ENCODE data around the gene ESRRG. TPM values are rescaled to one million over a fixed set of nuclear protein-coding genes. Genes with fewer than 3 reads are reported as not detected.

Gene ESRRG
- total RNA-seq, result not detected

DNA sequence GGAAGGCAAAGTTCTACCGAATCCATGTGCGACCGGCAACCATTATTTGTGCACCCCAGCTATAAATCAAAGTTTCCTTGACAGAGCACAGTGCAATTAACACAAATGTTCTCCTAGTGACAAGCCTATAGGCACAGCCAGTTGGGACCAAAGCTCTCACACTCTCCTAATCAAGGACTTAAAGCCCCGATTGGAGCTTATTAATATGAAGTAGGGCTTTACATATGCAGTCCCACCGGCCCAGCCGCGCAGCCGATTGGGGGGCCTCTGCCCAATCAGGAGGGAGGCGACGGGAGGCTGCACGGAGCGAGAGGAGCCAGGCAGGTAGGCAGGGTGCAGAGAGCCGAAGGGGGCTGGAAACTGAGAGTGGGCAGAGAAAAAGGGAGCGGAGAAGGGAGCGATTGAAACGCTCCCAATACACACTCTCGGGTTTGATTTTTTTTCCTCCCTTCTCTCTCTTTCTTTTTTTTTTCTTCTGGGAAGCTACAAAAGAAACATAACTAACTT is at the start of gene ESRRG:
TSS of gene ESRRG (minus strand) at position 156 of the 507 bp plus-strand sequence. CDS start at position 26, 130 bp downstream.
- CTCF ChIA-PET, result no interaction called here
- Mint-ChIP-seq H3K36me3 (ENCODE audit: low read depth) (no peaks in the 10 kb centered on the region), H3K4me1 (no peaks in the 10 kb centered on the region), H3K27ac (no peak within 1 kb of the TSS), H3K4me3 (no peak within 1 kb of the TSS), H3K9me3 (no peaks in the 10 kb centered on the region), H3K27me3 (peaks cover 7% of the 10 kb centered on the region)
- DNase-seq, result no peak
- POLR2A ChIA-PET, result no interaction called here

DNA sequence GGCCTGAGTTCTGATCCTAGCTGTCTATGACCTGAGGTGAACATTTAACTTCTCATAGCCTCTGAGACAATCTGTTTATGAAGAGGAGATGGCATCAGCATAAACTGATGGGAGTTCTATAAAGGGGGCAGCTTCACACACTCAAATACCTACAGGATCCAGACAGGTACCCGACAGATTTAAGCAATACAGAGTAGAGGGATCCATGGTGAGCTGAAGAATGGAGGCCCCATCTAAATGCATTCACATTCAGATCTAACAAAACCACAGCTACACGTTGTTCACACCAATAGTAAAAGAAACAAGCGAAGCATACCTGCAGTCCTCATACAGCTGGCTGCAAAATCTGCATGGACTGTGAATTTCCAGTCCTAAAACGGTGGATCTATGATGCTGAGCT is 48.7 kb upstream of the ESRRG start:
- CTCF ChIA-PET, result no interaction called here
- no peaks in the 10 kb centered on the region for H3K4me1 Mint-ChIP-seq
- H3K36me3 Mint-ChIP-seq (ENCODE audit: low read depth), result no peaks in the 10 kb centered on the region
- H3K9me3 Mint-ChIP-seq, result peaks cover 2% of the 10 kb centered on the region
- no peak overlapping the region for H3K27ac Mint-ChIP-seq
- POLR2A ChIA-PET, result no interaction called here
- DNase-seq, result no peak
- H3K4me3 Mint-ChIP-seq, result no peak overlapping the region
- H3K27me3 Mint-ChIP-seq, result no peaks in the 10 kb centered on the region

DNA sequence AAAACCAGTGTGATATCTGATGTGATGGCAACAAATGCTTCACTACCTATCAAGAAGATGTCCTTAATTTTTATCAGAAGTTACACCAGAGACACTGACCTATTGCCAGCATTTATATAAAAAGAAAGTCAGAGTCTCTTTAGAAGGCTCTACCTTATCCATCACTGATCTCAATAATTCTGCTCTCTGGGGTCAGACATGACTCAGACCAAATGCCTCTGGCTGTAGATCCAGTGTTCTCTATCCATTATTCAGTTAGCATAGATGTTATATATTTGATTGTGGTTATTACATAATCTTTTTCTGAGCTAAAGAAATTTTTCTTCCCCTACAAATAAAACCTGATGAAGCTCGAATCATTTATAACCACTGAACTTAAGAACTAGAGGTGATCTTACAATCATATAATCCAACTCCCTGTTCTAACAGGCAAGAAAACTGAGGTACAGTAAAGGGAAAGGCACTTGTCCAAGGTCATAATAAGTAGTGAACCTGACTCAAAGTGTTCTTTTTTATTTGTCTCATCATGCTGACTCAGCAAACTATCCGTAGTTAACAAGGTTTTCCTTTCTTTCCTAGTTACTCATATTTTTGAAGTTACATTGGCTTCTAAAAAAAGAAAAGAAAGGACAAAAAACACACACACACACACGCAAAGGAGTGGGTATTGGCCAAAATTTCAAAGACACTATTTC is 43.6 kb upstream of the ESRRG start:
- no peak for DNase-seq
- Mint-ChIP-seq H3K4me1 (no peaks in the 10 kb centered on the region), H3K27ac (no peak overlapping the region), H3K27me3 (no peaks in the 10 kb centered on the region), H3K9me3 (no peaks in the 10 kb centered on the region), H3K4me3 (no peak overlapping the region), H3K36me3 (ENCODE audit: low read depth) (no peaks in the 10 kb centered on the region)
- ChIA-PET POLR2A (no interaction called here), CTCF (no interaction called here)

DNA sequence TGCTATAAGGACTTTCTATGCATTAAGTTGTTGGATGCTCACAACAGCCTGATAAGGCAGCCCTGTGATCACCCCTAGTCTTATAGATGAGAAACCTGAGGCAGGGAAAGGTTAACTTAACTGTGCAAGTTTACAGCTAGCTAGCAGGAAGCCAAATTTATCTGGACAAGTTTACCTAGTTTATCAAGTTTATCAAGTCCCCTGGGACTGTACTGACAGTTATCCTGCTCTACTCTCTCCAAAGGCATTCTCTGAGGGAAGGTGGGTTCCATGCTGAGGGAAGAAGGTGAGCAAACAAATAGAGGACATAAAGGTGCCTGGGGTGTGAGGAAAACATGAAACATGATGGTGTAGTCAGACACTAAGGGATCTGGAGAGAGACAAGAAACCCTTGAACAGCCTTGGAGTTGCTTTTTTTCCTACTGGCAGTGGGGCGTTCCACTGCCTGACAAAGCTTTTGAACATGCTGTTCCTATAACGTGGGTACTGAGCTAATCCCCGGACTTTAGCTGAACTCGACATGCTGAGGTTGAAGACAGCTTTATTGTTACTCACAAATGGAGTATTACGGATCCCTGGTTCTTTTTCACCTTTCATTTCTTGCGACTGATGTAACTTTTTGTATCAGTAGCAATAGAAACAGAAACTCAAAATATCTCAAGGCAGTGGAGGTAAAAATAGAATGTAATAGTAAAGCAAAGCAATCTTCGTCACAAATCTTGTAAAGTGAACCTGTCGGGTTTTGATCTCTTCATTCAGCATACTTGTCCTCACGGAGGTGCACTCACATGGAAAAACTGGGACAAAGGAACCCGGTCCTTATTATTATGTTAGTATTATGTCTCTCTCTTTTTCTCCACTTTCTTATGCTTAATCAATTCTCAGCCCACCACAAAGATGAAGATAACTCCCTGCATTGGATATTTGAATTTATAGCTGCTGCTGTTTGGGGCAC is 42.4 kb upstream of the ESRRG start:
- no peak overlapping the region for H3K4me3 Mint-ChIP-seq
- no peaks in the 10 kb centered on the region for H3K27me3 Mint-ChIP-seq
- ChIA-PET POLR2A (no interaction called here), CTCF (no interaction called here)
- no peaks in the 10 kb centered on the region for H3K36me3 Mint-ChIP-seq (ENCODE audit: low read depth)
- H3K27ac Mint-ChIP-seq, result no peak overlapping the region
- no peaks in the 10 kb centered on the region for H3K9me3 Mint-ChIP-seq
- no peaks in the 10 kb centered on the region for H3K4me1 Mint-ChIP-seq
- DNase-seq, result no peak

DNA sequence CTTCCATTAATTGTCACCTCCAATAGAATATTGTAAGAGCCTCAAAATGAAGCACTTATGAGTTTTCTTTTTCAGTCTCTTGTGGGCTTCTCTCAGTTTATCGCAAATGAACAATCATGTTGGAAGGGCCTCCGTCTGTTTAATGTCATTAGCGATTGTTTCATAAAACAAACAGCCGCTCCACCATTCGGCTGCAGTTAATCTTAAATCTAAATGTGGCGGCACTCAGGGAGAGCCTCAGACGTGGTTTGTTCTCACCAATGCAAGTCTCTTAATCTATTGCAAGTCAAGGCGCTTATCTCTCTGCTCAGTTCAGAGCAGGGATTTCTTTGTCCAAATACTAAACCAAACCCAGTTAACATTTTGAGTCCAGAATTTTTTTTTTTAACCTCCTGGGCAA is 34.9 kb upstream of the ESRRG start:
- no peaks in the 10 kb centered on the region for H3K27me3 Mint-ChIP-seq
- H3K36me3 Mint-ChIP-seq (ENCODE audit: low read depth), result no peaks in the 10 kb centered on the region
- CTCF ChIA-PET, result no interaction called here
- no peak overlapping the region for H3K4me3 Mint-ChIP-seq
- no peaks in the 10 kb centered on the region for H3K9me3 Mint-ChIP-seq
- no peak overlapping the region for H3K27ac Mint-ChIP-seq
- DNase-seq, result no peak
- POLR2A ChIA-PET, result no interaction called here
- H3K4me1 Mint-ChIP-seq, result no peaks in the 10 kb centered on the region

DNA sequence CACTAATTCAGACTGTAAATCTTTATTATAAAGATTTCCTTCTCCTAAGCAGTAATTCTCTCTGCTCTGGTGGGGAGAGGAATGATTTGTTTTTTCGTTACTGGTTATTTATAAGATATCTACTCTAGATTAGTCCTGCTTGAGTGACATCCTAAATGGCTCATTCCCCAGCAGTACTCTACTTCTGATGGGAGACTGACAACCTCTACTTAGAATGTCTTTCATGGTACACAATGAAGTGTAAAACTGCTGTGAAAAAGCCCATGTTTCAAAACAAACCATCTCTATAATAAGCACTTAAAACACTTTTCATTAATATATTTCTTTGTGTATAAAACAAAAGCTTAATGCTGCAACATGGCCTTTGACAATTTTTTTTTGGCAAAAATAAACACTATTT is 33.9 kb upstream of the ESRRG start:
- ChIA-PET POLR2A (no interaction called here), CTCF (no interaction called here)
- Mint-ChIP-seq H3K9me3 (no peaks in the 10 kb centered on the region), H3K36me3 (ENCODE audit: low read depth) (no peaks in the 10 kb centered on the region), H3K4me1 (no peaks in the 10 kb centered on the region), H3K4me3 (no peak overlapping the region), H3K27me3 (no peaks in the 10 kb centered on the region), H3K27ac (no peak overlapping the region)
- no peak for DNase-seq

DNA sequence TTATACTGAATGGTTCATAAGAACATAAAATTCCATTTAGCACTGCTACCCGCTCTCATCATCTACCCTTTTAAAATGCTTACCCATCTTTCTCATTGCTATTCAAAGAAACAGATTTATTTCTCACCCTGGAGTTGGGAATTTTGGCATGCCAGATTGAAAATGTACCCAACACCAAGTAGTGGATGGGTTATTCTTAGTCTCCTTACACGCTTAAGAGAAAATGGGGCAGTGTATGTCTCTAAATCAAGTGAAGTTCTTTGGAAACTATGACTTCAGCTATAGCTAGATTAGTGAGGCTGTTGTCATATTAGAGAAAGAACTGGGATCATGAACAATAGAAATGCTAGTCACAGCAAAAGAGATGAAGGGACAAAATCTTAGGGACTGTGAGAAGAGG is 27.7 kb upstream of the ESRRG start:
- CTCF ChIA-PET, result no interaction called here
- no peaks in the 10 kb centered on the region for H3K4me1 Mint-ChIP-seq
- no peak overlapping the region for H3K4me3 Mint-ChIP-seq
- H3K27ac Mint-ChIP-seq, result no peak overlapping the region
- no peaks in the 10 kb centered on the region for H3K27me3 Mint-ChIP-seq
- DNase-seq, result no peak
- POLR2A ChIA-PET, result no interaction called here
- H3K36me3 Mint-ChIP-seq (ENCODE audit: low read depth), result no peaks in the 10 kb centered on the region
- H3K9me3 Mint-ChIP-seq, result peaks cover 3% of the 10 kb centered on the region

DNA sequence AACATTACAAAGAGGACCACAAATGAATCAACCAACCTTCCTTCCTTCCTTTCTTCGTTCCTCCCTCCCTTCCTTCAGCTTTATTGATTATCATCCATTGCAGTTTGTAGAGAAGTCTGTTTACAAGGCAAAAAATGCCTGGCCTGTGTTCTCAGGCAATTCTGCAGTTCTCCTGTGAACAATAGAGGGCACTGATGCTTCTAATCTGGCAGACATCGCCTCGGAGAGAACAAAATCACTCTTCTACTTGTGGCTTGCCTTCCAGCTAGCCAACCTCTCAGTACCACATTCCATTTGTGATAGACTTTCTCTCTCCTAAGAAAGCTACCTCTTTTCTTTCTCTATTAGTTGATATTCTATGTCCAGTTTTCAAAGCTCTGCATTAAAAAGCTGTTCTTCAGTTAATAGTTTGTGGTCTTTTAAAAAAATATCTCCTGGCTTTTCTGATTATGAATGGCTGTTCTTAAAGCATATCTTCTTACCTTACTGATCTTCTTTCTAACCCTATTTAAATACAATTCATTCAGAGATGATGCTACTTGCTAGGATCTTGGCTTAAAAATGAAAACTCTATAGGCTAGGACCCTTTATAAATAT is 26.9 kb upstream of the ESRRG start:
- CTCF ChIA-PET, result no interaction called here
- POLR2A ChIA-PET, result no interaction called here
- DNase-seq, result no peak
- Mint-ChIP-seq H3K4me1 (no peaks in the 10 kb centered on the region), H3K36me3 (ENCODE audit: low read depth) (no peaks in the 10 kb centered on the region), H3K4me3 (no peak overlapping the region), H3K27me3 (no peaks in the 10 kb centered on the region), H3K27ac (no peak overlapping the region), H3K9me3 (peaks cover 3% of the 10 kb centered on the region)

DNA sequence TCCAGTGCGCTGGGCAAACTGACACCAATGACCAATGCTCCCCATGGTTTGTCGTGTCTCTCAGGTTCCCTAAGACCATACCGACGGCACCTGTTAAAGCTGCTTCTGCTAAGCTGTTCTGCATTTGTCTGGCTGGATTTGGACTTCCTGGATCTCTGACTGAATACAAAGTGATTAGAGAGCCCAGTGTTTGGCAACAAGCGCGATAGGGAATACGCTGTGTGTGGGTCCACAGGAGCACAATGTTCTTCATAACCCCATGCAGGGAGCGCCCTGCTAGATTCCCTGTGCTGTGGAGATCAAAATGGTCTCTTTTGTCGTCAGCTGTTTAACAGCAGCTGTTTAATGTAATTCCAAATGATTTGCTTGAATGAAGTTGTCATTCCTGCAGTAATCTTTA is 26.0 kb upstream of the ESRRG start:
- ChIA-PET POLR2A (no interaction called here), CTCF (interaction anchor here (0.5 kb wide), 1 partner anchor 1494 kb away, joined by 3 read pairs; no protein-coding TSS in a partner anchor)
- Mint-ChIP-seq H3K27me3 (no peaks in the 10 kb centered on the region), H3K4me3 (no peak overlapping the region), H3K27ac (no peak overlapping the region), H3K36me3 (ENCODE audit: low read depth) (no peaks in the 10 kb centered on the region), H3K9me3 (peaks cover 3% of the 10 kb centered on the region), H3K4me1 (no peaks in the 10 kb centered on the region)
- no peak for DNase-seq

DNA sequence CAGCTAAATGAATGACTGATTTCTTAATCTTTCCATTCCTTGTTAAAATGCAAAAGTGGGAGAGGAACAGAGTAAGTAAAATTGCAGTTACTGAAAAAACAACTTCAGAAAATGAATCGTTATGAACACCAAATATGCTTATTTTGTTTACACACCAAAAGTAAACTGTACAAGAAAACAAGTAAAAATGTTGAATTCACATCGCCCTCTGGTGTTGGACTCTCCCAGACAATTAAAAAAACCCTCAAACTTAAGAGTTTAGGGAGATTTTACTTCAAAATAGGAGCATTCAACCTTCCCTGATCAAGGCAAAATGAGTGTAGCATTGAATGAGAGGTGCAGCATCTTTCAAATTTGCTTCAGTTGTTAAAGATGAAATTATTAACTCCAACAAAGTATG is 19.4 kb upstream of the ESRRG start:
- DNase-seq, result no peak
- Mint-ChIP-seq H3K9me3 (peaks cover 3% of the 10 kb centered on the region), H3K4me3 (no peak overlapping the region), H3K4me1 (no peaks in the 10 kb centered on the region), H3K36me3 (ENCODE audit: low read depth) (no peaks in the 10 kb centered on the region), H3K27ac (no peak overlapping the region), H3K27me3 (no peaks in the 10 kb centered on the region)
- ChIA-PET POLR2A (no interaction called here), CTCF (no interaction called here)

DNA sequence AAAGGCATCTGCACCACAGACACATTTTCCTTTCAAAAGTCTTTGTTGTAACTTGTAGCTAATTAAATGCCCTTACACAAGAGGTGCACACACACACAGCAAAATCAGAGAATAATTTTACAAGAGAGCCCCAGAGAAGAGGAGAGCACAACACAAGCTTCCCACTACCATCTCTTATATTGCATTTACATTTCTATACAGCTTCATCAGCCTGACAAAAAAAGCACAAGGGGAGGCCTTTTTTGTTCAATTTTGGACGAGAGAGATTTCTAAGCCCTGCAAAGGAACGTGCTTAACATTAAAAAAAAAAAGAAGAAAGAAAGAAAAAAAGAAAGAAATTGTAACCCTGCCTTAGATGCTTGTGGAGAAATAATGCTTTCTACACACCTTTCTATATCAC is 17.1 kb upstream of the ESRRG start:
- H3K9me3 Mint-ChIP-seq, result no peaks in the 10 kb centered on the region
- ChIA-PET CTCF (no interaction called here), POLR2A (no interaction called here)

DNA sequence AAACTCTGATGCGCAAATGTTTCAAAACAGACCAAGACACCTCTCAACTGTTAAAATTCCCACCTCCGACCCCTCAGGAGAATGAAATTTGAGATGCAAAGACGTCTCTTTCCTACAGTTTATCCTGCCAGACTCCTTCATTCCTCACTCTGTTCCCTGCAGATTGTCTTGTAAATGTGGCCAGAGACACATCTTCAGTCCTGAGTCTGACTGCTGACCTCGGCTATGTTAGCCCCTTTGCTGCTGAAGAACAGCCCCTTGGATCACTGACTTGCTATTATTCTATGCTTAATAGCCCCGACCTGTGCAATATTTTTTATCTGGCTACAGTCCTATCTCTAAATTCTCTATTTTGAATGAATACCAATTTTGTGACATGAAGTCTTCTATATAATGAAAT is 16.6 kb upstream of the ESRRG start:
- Mint-ChIP-seq H3K36me3 (ENCODE audit: low read depth) (no peaks in the 10 kb centered on the region), H3K27me3 (no peaks in the 10 kb centered on the region), H3K4me3 (no peak overlapping the region), H3K9me3 (no peaks in the 10 kb centered on the region), H3K27ac (no peak overlapping the region), H3K4me1 (no peaks in the 10 kb centered on the region)
- POLR2A ChIA-PET, result no interaction called here
- DNase-seq, result no peak
- CTCF ChIA-PET, result no interaction called here

More for the DNA sequence above, 17.1 kb upstream of the ESRRG start:
- H3K4me3 Mint-ChIP-seq, result no peak overlapping the region
- H3K4me1 Mint-ChIP-seq, result no peaks in the 10 kb centered on the region
- no peak for DNase-seq
- no peaks in the 10 kb centered on the region for H3K36me3 Mint-ChIP-seq (ENCODE audit: low read depth)
- no peak overlapping the region for H3K27ac Mint-ChIP-seq
- no peaks in the 10 kb centered on the region for H3K27me3 Mint-ChIP-seq

DNA sequence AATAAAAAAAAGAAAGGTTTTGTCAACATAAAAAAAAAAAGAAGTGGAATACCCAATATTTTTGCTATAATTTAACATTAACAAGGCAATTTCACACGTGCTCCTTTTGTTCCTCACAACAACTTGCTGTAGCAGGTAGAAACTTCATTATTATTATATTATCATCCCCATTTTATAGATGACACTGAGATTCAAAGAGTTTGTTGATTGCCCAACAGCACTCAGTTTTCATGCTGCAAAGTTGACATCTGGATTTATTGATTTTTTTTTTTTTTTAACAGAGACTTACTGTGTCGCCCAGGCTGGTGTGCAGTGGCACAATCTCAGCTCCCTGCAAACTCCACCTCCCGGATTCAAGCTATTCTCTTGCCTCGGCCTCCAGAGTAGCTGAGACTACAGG is 8.9 kb upstream of the ESRRG start:
- CTCF ChIA-PET, result no interaction called here
- H3K36me3 Mint-ChIP-seq (ENCODE audit: low read depth), result no peaks in the 10 kb centered on the region

More for the DNA sequence above, 8.9 kb upstream of the ESRRG start:
- Mint-ChIP-seq H3K4me1 (no peaks in the 10 kb centered on the region), H3K4me3 (no peak overlapping the region), H3K27me3 (no peaks in the 10 kb centered on the region), H3K27ac (no peak overlapping the region), H3K9me3 (no peaks in the 10 kb centered on the region)
- DNase-seq, result no peak
- POLR2A ChIA-PET, result no interaction called here
